GM19351 (cell line): ENCODE measurements around the gene USPL1.

Experiments
- ATAC-seq: cut with Tn5 transposase; IDR thresholded peaks from one replicate; pipeline ENCODE4 v1.9.1; 2021; ENCODE audit warnings: mild to moderate bottlenecking, moderate library complexity; ENCODE audit not compliant: unreplicated experiment

The USPL1 gene

DNA sequence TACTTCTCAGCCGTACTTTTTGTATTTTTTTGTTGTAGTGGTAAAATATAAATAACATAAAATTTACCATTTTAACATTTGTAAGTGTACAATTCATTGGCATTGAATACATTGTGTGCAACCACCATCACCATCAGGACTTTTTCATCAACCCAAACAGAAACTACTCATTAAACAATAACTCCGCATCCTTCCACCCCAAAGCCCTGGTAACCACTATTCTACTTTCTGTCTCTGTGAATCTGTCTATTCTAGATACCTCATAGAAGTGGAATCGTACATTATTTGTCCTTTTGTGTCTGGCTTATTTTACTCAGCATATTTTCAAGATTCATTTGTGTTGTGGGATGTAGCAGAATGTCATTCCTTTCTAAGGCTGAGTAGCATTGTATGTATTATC, 38.5 kb downstream of the USPL1 start:
- no peak for ATAC-seq

- ATAC-seq, result no peak
These were observed 42.3 kb downstream of the USPL1 start for GRCh38 chr13:30659980-30660379.

DNA sequence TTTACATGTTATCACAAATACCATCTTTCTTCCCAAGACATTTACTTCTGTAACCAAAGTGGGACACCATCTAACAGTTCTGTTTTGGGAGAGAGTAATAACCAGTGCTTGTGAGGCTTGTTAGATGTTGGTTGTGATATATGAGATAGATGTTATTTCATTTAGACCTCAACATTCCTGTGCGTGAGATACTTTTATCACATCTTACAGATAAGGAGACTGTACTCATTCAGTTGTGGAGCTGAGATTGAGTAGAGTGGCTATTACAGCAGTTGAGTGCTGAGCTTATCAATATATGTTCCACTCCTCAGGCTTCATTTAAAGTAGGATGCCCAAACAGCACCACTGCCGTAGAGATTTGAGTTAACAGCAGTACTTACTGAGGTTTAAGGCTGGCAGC, 43.1 kb downstream of the USPL1 start:
- no peak for ATAC-seq

DNA sequence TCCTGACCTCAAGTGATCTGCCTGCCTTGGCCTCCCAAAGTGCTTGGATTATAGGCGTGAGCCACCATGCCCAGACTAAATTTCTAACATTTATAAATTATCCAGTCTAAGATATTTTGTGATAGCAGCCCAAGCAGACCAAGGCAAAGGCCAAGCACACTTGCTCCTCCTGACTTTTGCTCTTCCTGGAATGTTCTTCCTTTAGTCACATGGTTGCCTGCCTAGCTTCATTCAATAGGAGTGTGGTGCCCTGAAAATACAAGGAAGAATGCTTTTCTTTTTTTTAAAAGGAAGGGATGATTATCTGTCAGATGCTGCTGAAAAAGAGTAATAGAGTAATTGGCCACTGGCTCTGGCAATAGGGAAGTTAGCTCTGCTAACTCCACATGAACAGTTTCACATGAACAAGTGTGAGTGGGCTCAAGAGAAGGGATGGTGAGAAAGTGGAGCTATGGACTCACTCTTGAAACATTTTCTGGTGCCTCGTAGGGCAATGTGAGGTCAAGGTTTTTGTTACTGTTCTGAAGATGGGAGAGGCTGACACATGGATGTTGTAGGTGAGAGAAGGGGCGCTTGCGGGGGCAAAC, 47.1 kb downstream of the USPL1 start:
- no peak for ATAC-seq

DNA sequence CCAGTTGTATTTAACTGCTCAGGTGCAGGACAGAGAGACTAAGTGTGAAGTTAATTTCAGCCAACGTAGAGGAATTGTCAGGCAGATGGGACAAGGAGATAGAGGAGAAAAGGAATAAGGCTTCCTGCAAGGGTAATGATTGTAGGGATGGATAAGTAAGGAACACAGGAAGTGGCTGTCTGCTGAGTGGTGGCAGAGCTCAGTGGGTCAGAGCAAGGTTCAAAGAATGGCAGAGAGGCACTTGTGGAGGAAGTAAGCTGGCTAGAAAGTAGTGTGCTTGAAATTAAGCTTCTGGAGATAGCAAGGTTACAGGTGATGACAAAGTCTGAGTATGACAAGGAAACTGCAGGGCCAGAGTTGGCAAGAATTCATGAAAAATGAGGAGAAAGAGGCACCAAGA, 47.9 kb downstream of the USPL1 start:
- no peak for ATAC-seq

- ATAC-seq, result no peak
These were observed 48.4 kb downstream of the USPL1 start for GRCh38 chr13:30666113-30666512.

GRCh38 chr13:30667014-30667413, 49.3 kb downstream of the USPL1 start:
- no peak for ATAC-seq

GRCh38 chr13:30668312-30668711, 50.6 kb downstream of the USPL1 start:
- ATAC-seq, result no peak

GRCh38 chr13:30671271-30671815, 53.6 kb downstream of the USPL1 start:
- no peak for ATAC-seq

DNA sequence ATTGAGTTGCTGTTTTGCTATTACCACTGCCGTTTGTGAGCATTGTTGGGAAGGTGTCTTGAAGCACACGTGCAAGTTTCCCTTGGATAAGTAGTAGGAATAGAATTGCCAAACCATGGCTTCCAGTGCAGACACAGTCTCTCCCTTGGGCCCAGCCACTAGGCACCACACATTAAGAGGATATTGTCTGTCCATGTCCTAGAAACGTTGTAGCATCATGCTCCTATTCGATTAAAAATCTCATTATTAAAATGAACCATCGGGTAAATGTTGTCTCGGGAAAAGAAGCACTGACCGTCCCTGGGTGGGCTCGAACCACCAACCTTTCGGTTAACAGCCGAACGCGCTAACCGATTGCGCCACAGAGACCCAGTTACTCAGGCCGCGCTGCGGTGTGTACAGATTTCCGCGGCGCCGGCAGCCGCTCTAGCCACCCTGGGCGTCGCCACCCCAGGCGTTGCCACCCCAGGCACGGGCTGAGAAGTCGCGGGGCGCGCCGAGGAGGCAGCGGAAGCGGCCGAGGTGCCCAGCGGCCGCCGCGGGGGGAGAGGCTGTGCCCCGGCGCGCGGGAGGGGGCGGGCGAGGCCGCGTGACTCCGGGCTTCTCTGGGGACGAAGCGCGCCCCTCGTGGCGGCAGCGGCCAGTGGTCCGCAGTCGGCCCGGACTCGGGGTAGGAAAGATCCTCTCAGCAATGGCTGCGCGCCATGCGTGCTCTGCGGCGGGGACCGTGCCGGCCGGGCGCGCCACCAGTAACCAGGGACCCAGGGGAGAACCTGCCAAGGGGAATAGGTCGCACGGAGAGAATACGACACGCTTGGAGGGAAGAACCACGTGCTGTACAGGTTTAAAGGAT, 56.2 kb downstream of the USPL1 start:
- peak; percentile 92 for ATAC-seq

DNA sequence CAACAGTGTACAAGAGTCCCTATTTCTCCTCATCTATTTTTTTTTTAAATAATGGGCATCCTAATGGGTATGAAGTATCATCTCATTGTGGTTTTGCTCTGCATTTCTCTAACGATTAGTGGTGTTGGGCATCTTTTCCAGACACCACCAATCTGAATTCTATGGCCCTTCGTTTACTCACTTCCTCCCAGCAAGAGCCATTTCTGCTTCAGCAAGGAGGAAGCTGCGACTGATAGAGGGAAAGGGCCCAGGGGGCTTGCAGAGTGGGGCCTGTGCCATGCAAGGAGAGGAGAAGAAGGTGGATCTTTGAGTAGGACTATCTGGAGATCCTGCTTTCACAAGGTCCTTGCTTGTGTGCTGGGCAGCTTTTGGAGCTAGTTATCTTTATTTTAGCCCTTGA, 58.0 kb downstream of the USPL1 start:
- no peak for ATAC-seq

DNA sequence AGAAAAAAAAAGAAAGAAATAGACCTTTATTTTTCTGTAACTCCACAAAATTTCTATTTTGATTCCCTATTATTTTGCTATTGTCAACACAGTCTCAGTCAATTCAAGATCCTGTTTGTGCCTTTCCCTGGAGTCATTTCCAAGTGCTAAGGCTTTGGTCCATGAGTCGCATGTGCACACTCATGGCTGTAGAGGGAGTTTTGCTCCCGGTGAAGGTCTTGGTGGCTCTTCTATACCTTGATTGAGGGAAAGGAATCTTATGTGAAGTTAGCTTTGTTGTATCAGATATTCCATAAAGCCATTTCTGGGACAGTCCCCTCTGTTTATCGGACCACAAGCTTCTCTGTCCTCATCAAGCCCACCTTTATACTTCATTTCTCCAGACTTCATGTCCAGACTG, 59.0 kb downstream of the USPL1 start:
- ATAC-seq, result no peak

DNA sequence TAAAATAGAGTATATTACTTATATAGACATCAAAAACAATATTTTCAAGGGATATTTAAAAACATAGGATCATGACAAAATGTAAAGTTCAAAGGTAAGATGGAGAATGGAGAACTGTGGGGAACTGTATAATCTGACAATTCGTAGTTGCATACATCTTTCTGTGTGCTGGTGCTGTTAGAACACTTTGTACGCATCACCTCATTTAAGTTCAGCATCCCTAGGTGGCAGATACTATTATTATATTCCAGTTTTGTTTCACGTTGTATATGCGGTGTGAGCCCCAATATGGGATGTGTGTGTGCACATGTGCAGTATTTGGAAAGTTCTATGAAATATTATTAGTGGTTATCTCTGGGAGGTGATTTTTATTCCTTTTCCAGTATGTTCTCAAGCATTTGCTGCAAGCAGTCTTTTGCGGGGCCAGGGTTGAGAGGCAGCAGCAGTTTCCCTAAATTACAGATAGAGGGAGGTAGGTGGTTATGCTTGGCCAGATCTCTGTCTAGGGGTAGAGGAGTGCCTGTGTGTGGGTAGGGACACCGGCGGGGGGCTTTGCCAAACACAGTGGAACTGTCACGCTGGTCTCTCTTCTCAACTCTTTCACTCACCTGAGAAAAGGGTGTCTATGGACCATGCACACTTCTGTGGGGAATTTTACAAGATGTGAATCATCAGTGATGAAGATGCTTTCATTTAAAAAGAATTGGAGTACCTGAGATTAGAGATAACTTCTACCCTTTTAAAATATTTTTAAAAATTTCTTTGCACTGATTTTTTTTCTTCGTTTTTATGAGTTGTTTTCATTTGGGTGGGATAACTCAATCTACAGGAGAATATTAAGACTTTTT, 62.0 kb downstream of the USPL1 start:
- peak; percentile 64 for ATAC-seq

DNA sequence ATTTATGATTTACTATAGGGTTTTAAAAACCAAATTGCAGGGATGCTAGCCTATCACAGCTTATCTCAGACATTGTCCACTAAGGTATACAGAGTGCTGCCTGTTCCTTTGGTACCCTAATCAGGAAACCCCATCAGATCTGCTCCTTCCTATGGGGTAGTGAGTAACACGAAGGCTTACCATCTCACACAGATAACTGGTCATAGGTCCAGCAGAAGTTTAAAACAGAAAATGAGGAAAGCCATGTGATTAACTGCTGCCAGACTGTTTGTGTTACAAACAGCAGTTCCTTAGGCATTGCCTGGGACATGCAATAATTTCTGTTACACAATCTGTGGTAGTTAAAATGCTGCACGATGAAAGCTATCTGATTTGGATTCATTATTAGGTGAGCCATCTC, 64.1 kb downstream of the USPL1 start:
- no peak for ATAC-seq

- ATAC-seq, result no peak
These were observed 67.7 kb downstream of the USPL1 start for GRCh38 chr13:30685320-30685859.

DNA sequence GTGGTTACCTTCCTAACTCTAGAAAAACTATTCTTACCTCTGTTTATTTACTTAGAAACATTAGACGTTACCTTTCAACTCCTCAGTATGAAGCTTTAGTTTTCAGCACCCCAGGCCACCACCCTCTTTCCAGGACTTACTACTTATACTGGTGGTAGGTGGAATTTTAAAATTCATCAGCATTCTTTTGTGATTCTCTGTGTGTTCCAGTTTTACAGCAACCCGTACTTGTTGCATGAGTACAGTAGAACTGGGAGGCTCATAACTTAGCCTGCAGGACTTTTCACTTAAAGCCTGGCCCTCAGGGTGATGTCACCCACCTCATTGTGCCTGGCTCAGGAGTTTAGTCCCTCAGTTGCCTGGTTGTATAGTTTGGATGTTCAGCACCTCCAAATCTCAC, 68.3 kb downstream of the USPL1 start:
- no peak for ATAC-seq

DNA sequence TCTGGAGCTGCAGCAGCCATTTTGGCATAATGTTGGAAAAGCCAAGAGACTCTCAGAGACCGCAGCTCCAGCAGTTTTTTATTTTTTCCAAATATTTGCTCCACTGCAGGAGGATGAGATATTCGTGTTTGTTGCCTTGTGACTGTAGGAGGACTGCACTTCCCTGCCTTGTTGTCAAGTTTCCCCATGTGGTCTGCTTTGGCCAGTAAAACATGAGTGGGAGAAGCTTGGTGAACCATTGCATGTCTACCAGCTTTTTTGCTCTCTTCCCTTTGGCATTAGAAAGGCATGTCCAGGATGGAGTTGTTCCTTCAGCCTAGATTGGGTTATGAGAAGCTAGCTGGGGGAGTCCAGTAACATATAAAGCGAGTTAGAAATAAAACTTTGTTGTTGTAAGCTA, 69.9 kb downstream of the USPL1 start:
- no peak for ATAC-seq

GRCh38 chr13:30689752-30690151, 72.0 kb downstream of the USPL1 start:
- no peak for ATAC-seq

- no peak for ATAC-seq
These were observed 72.8 kb downstream of the USPL1 start for GRCh38 chr13:30690282-30691188.

DNA sequence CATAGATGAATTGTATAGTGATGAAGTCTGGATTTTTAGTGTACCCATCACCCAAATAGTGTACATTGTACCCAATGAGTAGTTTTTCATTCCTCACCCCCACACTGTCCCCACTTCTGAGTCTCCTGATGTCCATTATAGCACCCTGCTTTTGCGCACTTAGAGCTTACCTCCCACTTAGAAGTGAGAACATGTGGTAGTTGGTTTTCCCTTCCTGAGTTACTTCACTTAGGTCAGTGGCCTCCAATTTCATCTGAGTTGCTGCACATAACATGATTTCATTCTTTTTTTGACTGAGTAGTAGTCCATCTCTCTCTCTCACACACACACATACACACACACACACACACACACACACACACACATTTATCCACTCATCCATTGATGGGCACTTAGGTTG, 74.4 kb downstream of the USPL1 start:
- ATAC-seq, result no peak
